Amygdala (tissue), 56 donors: Measurements from ENCODE around the gene FBXL20.
"Not testable (repeated sequence)": the region's sequence is repeated elsewhere in the genome, so short reads cannot be mapped to it uniquely, and the experiment has no call there.

Source experiments
- DNase-seq, 56 donors: peaks; one replicate each; lab custom pipeline; 2025; lab: John Stamatoyannopoulos, UW

The FBXL20 gene

GRCh38 chr17:39261286-39261685 lies 140.1 kb downstream of the FBXL20 start:
- no peak for DNase-seq

DNA sequence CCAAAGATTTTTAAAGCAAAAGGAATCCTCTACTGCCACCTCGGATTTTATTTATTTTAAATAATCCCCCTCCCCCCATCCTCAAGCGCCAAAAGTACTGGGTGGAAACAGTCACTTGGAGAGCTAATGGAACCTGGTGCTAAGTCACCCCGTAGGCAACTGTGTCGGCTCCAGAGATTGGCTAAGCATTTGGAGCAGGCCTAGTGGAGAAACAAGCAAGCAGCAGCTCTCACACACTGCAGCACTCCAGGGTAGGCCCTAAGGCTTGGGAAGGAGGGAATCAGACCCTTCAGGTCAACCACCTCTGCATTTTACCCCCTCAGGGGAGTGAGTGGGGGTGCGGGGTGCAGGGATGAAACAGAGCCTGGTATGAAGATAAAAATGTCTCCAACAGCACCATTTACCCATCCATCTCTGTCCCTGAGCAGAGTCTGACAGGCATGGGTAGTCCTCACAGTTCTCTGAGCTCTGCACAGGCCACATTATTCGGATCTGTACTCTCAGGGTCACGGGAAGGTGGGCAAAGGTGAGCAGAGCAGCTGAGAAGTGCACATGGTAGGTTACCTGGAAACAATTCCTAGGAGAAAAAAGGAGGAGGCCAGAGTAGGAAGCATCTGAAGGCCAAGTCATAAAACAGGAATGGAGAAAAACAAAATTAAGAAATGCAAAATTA lies 148.5 kb downstream of the FBXL20 start:
- no peak for DNase-seq

DNA sequence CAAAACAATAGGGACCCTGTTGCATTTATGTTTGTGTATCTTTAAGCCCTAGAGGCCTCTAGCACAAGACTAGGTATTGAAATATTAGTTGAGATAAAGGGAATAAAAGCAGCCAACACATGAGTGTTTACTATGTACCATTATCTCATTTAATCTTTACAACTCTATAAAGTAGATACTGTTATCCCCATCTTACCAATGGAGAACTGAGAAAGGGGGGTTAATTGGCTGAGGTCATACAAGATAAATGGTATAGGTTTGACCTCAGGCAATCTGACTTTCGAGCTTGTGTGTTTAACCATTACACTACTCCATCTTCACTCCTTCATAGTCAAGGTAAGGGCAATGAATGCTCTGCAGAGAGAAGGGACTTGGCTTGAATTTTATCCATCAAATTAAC lies 149.4 kb downstream of the FBXL20 start:
- DNase-seq = no peak

DNA sequence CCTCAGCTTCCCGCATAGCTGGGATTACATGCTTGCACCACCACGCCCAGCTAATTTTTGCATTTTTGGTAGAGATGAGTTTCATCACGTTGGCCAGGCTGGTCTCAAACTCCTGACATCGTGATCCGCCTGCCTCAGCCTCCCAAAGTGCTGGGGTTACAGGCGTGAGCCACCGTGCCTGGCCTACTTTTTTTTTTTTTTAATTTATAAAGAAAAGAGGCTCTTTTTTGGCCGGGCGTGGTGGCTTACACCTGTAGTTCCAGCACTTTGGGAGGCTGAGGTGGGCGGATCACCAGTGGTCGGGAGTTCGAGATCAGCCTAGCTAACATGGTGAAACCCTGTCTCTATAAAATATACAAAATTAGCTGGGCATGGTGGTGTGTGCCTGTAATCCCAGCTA lies 151.3 kb downstream of the FBXL20 start:
- DNase-seq = not testable (repeated sequence)

DNA sequence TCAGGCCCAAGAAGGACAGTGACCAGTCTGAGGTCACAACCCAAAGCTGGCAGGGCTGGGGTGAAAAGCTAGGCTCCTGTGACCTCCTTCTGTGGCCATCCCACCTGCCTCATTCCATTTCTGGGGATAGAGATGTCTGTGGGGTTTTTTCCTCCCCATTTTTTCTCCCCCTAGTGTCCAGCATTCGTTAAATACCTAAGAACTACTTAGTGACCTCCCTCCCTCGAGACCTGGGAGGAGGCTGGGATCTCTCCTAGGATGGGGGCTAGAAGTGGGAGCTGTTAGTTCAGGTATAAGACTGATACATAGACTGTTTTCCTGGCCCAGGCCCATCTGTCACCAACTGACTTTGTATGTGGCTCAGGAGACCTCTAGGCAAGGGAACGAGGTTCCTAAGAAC lies 155.2 kb downstream of the FBXL20 start:
- DNase-seq = no peak

DNA sequence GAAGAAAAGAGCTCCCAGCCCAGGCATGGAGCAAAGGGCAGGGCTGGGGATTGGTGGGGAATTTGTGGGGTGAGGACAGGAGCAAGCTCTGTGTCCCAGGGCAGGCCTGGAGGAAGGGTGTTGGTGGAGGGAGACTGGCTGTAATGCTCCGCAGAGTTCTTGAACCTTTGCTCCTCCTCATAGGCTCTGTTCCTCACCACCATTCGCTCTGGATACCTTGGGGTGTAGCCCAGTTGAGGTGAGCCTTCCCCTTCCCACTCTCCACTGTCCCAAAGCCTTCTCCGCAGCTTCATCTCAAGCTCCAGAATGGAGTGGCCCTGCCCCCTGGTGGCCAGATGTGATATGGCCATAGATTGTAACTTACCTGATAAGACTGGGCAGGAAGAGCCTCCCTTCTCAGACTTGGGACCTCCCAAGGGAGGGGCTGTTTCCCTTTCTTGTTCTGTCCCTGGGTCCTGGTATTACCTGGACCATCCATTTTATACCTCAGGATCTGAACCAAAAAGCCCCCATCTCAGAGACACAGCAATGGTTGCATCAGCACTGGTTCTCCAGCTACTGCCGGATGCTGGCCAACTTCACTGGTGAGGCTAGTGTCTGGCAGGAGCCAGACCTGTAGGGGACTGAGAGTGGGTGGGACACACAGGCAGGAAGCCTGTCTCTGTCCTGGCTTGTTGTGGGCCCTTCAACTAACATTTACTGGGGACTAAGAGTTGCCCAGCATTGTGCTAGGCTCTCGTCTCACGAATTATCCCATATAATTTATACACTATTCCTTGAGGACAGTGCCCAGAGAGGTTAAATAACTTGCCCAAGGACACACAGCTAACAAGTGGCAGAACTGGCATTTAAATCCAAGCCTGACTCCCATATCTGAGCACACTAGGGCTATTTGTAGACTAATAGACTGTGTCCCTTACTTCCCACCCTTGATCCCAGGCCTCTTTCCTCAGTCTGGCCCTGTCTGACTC lies 156.5 kb downstream of the FBXL20 start:
- DNase-seq = peak in 51 of 56 donors; percentile 18 to 91 (median 58)

DNA sequence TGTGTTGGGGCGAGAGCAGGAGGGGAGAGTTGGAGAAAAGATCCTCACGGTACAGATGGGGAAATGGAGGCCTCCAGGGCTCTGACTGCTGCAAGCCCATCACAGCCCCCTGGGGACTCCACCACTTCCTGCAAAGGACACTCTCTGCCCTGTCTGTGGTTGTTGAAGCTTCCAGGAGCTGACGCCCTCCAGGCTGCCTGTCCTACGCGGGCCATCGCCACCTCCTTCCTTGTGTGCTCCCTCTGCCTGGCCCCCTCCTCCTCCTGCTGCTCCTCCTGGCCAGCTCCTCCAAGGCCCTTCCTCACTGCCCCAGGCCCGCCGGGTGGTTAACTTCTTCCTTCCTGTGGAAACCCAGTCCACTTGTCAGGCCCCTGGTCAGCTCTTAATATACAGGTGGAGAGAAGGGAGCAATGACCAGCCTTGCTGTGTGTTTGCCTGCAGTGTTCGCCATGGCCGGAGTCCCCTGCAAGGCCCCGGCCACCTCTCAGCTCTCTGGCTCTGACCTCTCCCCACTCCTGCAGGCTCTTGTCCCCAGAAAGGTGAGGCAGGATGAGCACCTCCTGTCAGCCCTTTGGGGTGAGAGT lies 157.3 kb downstream of the FBXL20 start:
- DNase-seq = no peak

DNA sequence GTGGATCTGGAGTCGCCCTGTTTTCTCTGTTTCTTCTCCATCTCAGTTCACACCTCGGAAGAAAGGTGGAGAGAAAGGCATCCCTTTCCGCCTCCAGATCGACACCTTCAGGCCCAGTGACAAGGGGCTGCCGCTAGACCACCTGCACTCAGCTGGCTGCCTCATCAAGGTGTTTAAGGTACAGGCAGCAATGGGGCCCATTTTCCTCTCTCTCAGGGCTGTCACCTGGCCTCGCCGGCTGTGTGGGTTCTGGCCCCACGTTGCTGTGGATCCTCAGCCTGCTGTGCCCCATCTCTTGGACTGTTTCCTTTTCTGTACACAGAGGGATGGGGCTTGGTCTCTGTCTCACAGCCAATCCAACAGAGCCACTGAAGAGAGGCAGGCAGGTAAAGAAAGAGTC lies 158.3 kb downstream of the FBXL20 start:
- DNase-seq = no peak

DNA sequence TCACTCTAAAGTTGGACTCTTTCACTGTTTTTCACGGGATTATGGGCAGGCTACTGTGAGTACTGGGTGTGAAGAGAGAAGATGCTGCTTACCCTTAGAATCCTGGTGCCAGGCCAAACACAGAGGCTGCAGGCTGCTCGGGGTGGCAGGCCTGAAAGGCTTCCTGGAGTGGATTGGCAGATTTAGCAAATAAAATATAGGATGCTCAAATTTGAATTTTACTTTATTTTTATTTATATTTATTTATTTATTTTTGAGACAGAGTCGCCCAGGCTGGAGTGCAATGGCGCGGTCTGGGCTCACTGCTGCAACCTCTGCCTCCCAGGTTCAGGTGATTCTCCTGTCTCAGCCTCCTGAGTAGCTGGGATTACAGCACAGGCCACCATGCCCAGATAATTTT lies 160.8 kb downstream of the FBXL20 start:
- no peak for DNase-seq

DNA sequence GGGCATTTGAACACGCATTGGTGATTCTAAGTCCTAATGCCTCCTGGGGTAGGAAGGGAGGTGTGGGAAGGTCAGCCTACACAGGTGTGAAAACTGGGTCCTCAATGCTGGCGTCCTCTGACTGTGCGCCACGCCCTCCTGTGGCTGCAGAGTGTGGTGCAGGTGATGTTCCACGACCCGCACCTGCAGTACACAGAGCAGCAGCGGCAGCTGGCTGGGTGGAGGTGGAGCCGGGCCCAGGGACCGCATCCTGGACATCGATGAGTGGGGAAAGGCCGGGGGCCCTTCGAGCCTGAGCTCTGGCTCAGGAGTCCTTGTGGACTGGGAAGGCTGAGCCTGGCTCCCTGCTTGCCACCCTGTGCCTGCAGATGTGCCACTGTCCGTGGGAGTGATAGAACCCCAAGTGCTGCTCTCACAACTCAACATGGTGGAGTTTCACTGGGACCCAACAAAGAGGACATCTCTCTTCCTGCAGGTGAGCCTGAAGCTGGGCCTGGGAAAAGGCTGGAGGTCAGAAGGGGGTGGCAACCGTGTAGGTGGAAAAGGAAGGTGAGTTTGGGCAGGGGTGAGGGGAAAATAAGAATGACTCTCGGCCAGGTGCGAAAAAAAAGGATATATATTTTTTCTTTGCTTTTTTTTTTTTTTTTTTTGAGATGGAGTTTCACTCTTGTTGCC lies 161.6 kb downstream of the FBXL20 start:
- DNase-seq = no peak

DNA sequence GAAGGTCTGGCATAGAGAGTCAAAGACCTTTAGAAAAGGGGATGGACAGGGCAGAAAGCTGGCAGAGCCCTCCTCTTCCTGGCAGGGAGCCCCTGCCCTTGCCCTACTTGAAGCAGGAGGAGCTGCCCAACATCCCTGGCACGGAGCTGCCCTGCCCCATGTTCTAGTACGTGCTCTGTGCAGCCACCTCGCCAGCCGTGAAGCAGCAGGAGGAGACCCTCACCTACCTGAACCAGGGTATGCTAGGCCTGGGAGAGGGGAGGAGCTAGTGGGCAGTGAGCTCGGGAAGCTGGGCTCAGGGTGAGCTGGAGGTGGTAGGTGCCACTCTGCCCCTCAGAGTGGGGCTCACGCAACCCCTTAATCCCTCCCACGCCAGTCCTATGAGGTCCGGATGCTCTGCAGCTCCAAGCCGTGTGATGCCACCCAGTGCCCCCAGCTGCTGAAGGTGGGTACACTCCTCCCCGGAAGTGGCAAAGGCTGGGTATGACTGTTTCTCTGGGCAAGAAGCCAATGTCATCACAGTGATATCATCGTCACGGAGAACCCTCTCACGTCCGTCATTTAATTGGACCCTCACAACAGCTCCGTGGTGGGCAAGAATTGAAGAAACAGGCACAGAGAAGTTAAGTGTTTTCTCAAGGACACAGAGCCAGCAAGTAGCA lies 163.0 kb downstream of the FBXL20 start:
- peak in 1 of 56 donors; percentile 10 for DNase-seq

DNA sequence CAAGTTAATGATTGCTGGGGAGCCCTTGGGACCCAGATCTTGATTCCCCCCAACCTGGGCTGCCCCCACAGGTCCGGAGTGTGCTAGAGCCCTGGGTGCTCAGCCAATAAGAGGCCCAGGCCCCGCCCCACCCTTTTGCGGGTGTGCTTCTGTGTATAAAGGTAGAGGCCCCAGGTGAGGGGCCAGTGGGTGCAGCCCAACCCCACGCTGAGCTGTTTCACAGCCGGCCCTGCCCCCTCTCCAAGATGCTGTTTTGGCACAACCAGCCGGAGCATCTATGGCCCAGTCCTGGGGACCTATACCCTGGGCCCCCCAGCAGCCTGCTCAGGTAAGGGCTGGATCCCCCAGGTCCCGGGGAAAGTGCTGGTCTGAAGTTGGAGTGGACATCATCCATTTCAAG lies 163.8 kb downstream of the FBXL20 start:
- DNase-seq = no peak

- no peak for DNase-seq
These were observed 164.4 kb downstream of the FBXL20 start for GRCh38 chr17:39236981-39237441.

DNA sequence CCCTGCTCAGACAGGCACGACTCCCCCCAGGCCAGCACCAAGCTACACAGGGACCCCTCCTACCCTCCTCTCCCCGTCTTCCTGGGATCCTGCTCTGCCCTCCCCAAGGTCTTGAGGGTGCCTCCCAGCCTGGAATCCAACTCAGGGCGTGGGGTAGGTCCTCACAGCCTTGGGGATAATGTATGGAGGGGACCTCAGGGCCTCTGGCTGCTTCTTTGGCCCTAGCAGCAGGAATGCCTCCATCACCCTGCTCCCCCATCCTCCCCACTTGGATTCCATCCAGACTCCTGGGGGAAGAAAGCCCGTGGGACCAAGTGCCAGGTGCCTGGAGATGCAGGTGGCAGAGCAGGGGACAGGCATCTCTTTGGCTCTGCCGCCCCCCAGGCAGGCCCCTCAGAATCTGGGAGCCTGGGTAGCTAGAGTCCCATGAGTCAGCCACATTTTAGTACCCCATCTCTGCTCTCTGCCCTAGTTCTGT lies 164.9 kb downstream of the FBXL20 start:
- no peak for DNase-seq

DNA sequence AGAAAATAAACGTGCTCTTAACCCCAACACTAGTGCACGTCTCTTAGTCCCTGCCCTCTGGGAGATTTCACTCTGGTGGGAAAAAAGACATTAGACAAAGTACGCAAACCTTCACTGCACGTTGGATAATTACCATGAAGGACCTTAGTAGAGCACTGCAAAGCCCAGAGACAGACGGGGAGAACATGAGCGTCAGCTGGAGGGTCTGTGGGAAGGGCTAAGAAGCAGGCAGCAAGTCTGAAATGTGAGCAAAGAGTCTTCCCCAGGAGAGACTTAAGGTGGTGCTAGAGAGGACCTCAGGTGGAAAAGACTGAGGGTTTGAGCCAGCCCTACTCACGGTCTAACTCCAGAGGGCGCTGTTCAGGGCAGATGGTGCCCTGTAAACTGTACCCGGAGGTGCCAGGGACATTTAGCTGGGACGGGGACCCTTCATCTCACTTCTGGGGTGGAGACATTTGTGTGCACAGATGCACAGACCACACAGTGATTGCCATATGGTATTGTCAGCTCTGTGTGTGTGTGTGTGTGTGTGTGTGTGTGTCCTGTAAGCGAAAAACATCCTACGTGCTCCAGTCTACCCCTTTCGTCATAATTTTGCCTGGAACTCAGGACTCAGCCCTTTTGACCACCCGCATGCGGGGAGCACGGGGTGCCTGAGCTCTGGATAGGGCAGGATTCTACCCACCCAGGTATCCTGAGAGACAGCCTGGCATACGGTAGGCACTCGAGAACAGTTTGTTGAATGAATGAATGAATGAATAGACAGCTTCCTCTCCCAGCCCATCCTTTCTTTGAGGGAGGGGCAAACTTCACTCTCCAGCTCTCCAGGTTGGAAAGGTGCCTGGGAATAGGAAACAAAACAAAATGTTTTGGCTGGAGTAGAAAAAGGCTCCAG lies 165.6 kb downstream of the FBXL20 start:
- no peak for DNase-seq

GRCh38 chr17:39231591-39232551 lies 169.6 kb downstream of the FBXL20 start:
- peak in 15 of 56 donors; percentile 11 to 58 (median 19) for DNase-seq

DNA sequence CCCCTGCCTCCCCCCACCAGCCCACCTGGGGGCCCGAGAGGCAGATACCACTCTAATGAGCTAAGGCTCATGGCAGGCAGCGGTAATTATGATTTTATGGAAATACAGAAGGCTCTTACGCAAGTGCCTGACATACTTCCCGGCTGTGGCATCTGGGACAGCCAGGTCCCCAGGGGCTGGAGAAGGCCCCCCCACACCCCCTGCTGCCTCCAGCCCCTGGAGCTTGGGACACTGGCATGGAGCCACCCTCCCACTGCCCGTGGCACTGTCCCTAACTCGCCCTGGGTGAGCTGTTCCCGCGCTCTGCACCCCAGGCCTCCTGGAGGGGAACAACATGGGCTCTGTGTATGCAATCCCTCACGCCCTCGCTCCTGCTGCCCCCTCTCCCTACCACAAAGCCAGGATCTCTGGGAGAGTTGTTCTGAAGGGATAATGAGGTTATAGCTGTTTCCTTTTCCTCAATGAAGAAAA lies 170.3 kb downstream of the FBXL20 start:
- DNase-seq = no peak

GRCh38 chr17:39230361-39230760 lies 171.1 kb downstream of the FBXL20 start:
- no peak for DNase-seq
